Colonic mucosa (tissue), 4 donors: ENCODE data around the gene ARID1B. TPM values are rescaled to one million over a fixed set of nuclear protein-coding genes. Genes with fewer than 3 reads are reported as not detected.

Source experiments
- DNase-seq: peaks from one replicate; pipeline ENCODE4 v3.0.0-alpha.2; 2020
- H3K27ac ChIP-seq: fragments of 200-600 bp; one replicate; pipeline ENCODE4 v1.8.0; 2021
- H3K27me3 ChIP-seq: fragments of 200-600 bp; one replicate; pipeline ENCODE4 v1.8.0; 2021
- H3K36me3 ChIP-seq: fragments of 200-600 bp; one replicate; pipeline ENCODE4 v1.8.0; 2021
- H3K4me1 ChIP-seq: fragments of 200-600 bp; one replicate; pipeline ENCODE4 v1.8.0; 2021; ENCODE audit warnings: mild to moderate bottlenecking
- H3K4me3 ChIP-seq: fragments of 200-600 bp; one replicate; pipeline ENCODE4 v1.8.0; 2021
- H3K9ac ChIP-seq, 2 donors: one replicate each; pipeline ENCODE4 v1.7.0; 2013; ENCODE audit warnings: control low read depth in 2 of 2, low read depth in 2 of 2, low read length in 2 of 2
- H3K9me3 ChIP-seq: fragments of 200-600 bp; one replicate; pipeline ENCODE4 v1.8.0; 2021
- intact Hi-C: fragments of 100-400 bp; cut with DNase I; formaldehyde crosslinking; loops from one replicate; pipeline ENCODE4 v1.14.1; 2022
- total RNA-seq, 2 donors: library from RNA; stranded (reverse); fragmentation: NEBNext Ultra II Directional in 1 of 2; extraction: Animal tissue kit (Norgen Biotek cat#: 25700) in 1 of 2; gene quantifications; one replicate each; pipeline ENCODE4 v1.2.1, GENCODE V29; 2021
- TF ChIP-seq, protein P1 (sequence below): fragments of 200-600 bp; IDR thresholded peaks from one replicate; pipeline ENCODE4 v1.8.0; 2022; ENCODE audit warnings: antibody characterized with exemption, mild to moderate bottlenecking
- donor health status: healthy.
- donor health status: DM: no; HTN: no; CAD: no.
- donor health status: DM: no; HTN: no; CAD: no.

ARID1B gene
- total RNA-seq, 2 donors from 2014 or later: 61.3 to 71.5 TPM

GRCh38 chr6:157091243-157091642 lies 314.1 kb downstream of the ARID1B start:
- DNase-seq: no peak
- Histone ChIP-seq H3K36me3 (no peaks in the 10 kb centered on the region), H3K9me3 (no peaks in the 10 kb centered on the region), H3K9ac (no peak overlapping the region), H3K4me1 (no peaks in the 10 kb centered on the region), H3K27me3 (no peaks in the 10 kb centered on the region), H3K4me3 (no peak overlapping the region), H3K27ac (no peak overlapping the region)
- intact Hi-C loops: no loop called here
- TF ChIP-seq, protein P1, sequence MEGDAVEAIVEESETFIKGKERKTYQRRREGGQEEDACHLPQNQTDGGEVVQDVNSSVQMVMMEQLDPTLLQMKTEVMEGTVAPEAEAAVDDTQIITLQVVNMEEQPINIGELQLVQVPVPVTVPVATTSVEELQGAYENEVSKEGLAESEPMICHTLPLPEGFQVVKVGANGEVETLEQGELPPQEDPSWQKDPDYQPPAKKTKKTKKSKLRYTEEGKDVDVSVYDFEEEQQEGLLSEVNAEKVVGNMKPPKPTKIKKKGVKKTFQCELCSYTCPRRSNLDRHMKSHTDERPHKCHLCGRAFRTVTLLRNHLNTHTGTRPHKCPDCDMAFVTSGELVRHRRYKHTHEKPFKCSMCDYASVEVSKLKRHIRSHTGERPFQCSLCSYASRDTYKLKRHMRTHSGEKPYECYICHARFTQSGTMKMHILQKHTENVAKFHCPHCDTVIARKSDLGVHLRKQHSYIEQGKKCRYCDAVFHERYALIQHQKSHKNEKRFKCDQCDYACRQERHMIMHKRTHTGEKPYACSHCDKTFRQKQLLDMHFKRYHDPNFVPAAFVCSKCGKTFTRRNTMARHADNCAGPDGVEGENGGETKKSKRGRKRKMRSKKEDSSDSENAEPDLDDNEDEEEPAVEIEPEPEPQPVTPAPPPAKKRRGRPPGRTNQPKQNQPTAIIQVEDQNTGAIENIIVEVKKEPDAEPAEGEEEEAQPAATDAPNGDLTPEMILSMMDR: no peak

DNA sequence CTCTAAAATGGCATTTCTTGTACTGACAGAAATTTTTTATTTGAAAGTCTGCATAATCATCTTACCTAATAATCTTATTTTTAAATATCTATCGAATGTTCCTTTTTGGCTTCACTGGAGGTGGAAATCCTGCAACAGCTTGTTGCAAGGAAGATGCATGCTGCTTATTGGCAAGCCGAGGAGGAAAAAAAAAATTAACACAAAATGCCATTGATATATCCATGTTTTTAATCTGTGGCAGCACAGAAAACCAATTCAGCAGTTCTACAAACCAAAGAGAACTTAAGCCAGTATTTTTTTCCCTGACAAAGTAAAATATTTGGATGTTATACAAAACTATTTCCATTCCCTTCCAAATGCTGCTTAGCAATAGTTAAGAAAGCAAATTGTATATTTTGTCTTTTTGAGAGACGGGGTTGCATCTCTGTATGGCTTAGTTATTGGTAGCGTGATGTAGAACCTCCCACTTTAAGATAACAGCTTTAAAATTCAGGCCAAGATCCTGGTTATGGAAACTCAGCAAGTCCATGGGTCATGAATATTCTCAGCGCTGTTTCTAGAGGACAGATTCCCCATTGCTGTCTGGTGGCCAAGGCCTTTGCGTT lies 314.8 kb downstream of the ARID1B start:
- H3K27ac ChIP-seq: no peak overlapping the region
- no peaks in the 10 kb centered on the region for H3K4me1 ChIP-seq
- H3K36me3 ChIP-seq: no peaks in the 10 kb centered on the region
- H3K9me3 ChIP-seq: no peaks in the 10 kb centered on the region
- H3K27me3 ChIP-seq: no peaks in the 10 kb centered on the region
- DNase-seq: no peak
- H3K4me3 ChIP-seq: no peak overlapping the region
- TF ChIP-seq, protein P1: no peak
- intact Hi-C loops: no loop called here
- no peak overlapping the region for H3K9ac ChIP-seq

- DNase-seq: no peak
- intact Hi-C loops: no loop called here
- no peak overlapping the region for H3K9ac ChIP-seq
- no peak overlapping the region for H3K4me3 ChIP-seq
- H3K27me3 ChIP-seq: no peaks in the 10 kb centered on the region
- H3K4me1 ChIP-seq: no peaks in the 10 kb centered on the region
- no peak overlapping the region for H3K27ac ChIP-seq
- H3K9me3 ChIP-seq: no peaks in the 10 kb centered on the region
- TF ChIP-seq, protein P1: no peak
- no peaks in the 10 kb centered on the region for H3K36me3 ChIP-seq
These were observed 315.6 kb downstream of the ARID1B start for GRCh38 chr6:157092736-157093135.

GRCh38 chr6:157093536-157093935 lies 316.4 kb downstream of the ARID1B start:
- intact Hi-C loops: no loop called here
- Histone ChIP-seq H3K27me3 (no peaks in the 10 kb centered on the region), H3K27ac (no peak overlapping the region), H3K36me3 (no peaks in the 10 kb centered on the region), H3K4me1 (no peaks in the 10 kb centered on the region), H3K4me3 (no peak overlapping the region), H3K9ac (no peak overlapping the region), H3K9me3 (no peaks in the 10 kb centered on the region)
- no peak for DNase-seq
- TF ChIP-seq, protein P1: no peak

DNA sequence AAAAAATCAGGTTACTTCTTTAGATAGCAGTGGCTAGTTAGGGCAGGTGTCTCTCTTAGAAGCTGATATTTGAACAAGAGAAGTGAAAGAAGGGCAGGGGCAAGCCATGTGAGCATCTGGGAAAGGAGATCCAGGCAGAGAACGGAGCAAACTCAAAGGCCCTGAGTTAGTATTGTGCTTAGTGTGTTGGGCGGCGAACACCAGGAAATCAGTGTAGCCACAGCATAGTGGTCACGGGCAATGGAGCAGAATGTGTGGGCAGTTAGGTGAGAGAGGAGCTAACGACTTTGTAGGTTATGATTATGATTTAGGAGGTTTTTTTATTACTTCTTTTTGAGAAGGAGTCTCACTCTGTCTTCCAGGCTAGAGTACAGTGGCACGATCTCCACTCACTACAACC lies 316.9 kb downstream of the ARID1B start:
- Histone ChIP-seq H3K9ac (no peak overlapping the region), H3K9me3 (no peaks in the 10 kb centered on the region), H3K4me3 (no peak overlapping the region), H3K27me3 (no peaks in the 10 kb centered on the region), H3K36me3 (no peaks in the 10 kb centered on the region), H3K27ac (no peak overlapping the region), H3K4me1 (no peaks in the 10 kb centered on the region)
- intact Hi-C loops: no loop called here
- DNase-seq: no peak
- TF ChIP-seq, protein P1: no peak
